HG03103 (cell line): ENCODE results near the gene GPRIN1.

ENCODE experiments used
- ATAC-seq: cut with Tn5 transposase; IDR thresholded peaks from one replicate; pipeline ENCODE4 v1.9.1; 2021; ENCODE audit warnings: low read depth; ENCODE audit not compliant: unreplicated experiment

Gene GPRIN1

DNA sequence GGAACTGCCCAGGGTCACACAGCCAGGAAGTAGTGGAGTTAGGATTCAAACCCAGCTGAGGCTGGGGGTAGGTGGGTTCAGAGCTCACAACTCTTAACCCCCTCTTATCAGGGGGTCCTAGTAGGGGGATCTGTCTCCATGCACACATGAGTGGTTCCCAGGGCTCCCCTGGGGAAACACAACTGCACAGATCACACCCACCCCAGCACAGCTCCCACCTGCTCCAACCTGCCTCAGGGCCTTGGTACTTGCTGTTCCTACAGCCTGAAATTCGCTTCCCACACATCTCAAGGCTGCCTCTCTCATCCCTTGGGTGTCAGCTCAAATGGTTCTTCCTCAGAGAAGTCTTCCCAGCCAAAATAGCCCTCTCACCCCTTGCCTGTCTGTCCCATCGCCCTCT is 15.6 kb upstream of the GPRIN1 start:
- ATAC-seq = no peak

DNA sequence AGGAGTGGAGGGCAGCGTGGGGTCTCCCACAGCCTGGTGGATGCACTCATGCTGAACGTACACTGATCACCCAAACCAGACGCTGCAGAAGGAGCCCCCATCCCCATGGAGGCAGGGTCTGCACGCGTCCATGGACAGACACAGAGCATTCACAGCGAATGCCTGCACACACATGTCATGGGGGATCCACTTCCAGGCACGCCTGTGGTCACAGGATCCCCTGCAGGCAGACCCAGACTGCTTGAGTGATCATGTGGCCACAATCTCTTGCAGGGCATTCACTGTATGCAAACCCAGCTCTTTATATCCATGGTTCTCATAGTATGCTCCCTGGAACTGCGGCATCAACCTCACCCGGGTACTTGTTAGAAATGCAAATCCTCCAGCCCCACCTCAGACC is 15.0 kb upstream of the GPRIN1 start:
- no peak for ATAC-seq

GRCh38 chr5:176624142-176624541 is 14.2 kb upstream of the GPRIN1 start:
- ATAC-seq = no peak

- ATAC-seq = no peak
These were observed 11.7 kb upstream of the GPRIN1 start for GRCh38 chr5:176621661-176622079.

- no peak for ATAC-seq
These were observed 10.5 kb upstream of the GPRIN1 start for GRCh38 chr5:176620333-176620981.

GRCh38 chr5:176619569-176620332 is 9.8 kb upstream of the GPRIN1 start:
- no peak for ATAC-seq

GRCh38 chr5:176619203-176619568 is 9.2 kb upstream of the GPRIN1 start:
- peak; percentile 82 for ATAC-seq

GRCh38 chr5:176618783-176619182 is 8.8 kb upstream of the GPRIN1 start:
- ATAC-seq = no peak

- no peak for ATAC-seq
These were observed 6.6 kb upstream of the GPRIN1 start for GRCh38 chr5:176616511-176616910.

- ATAC-seq = no peak
These were observed 5.0 kb upstream of the GPRIN1 start for GRCh38 chr5:176614805-176615478.

DNA sequence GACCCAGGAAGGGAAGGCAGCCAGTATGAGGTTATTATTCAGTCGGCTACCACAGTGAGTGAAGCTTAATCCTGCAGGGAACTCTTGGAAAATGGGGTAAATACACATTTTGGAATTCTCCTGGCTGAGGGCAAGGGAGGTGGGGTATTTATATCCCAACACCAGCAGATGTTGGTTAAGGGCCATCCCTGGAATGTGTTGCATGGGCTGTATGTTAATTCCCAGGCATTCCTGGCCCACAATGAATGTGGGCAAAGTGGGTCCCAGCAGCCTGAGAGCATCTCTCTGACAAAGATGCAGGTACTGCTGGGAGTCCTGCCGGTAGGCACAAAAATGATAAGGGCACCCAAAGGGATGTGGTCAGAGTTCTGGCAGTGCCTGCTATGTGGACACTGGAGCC is 2.9 kb upstream of the GPRIN1 start:
- no peak for ATAC-seq

DNA sequence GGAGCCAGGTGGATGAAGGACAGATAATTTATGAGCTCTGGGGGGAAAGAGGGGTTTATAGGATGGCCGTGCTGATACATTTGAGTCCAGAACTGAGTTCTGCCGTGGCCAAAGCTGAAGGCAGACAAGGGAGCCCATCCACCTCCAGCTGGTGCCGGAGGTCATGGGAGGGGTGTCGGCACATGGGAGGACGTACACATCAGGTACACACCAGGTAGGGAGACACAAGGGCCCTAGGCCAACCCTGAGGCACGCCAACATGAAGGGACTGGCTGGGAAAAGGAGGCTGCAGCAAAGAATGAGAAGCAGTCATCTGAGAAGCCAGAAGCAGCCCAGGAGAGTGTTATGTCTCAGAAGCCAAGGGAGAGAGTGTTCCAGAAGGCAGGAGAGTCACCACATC is 2.1 kb upstream of the GPRIN1 start:
- ATAC-seq = no peak

DNA sequence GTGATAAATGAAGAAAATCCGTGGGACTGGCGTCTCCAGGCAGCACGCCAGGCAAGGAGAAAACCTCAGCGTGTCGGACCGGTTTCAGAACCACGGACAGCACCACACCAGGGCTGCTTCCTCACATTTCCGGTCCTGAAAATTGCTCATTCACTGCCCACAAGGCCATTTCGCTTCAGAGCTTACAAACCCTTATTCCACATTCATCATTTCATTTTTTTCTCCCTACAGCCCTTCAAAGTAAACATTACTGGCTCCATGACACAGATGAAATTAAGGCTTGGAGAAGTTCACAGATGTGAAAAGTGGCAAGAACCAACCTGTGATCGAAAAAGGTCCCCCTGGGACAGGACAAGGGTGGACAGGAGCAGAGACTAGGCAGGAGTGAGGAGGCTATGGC is 1.5 kb upstream of the GPRIN1 start:
- no peak for ATAC-seq

DNA sequence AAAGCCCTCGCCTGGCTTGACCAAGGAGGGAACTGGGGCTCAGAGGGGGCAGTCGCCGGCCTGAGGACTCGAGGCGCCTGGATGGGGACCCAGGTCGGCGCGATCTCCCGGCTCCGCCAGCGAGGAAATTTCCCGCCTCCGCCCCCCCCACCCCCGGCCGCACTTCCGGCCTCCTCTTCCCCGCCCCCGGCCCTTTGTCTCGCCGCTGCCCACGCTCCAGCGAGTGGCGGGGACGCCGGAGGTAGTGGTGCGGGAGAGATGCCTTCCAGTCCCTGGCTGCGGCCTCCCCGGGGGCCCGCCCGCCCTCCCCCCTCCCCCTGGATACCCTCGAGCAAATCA is 448 bp upstream of the GPRIN1 start:
- no peak for ATAC-seq

DNA sequence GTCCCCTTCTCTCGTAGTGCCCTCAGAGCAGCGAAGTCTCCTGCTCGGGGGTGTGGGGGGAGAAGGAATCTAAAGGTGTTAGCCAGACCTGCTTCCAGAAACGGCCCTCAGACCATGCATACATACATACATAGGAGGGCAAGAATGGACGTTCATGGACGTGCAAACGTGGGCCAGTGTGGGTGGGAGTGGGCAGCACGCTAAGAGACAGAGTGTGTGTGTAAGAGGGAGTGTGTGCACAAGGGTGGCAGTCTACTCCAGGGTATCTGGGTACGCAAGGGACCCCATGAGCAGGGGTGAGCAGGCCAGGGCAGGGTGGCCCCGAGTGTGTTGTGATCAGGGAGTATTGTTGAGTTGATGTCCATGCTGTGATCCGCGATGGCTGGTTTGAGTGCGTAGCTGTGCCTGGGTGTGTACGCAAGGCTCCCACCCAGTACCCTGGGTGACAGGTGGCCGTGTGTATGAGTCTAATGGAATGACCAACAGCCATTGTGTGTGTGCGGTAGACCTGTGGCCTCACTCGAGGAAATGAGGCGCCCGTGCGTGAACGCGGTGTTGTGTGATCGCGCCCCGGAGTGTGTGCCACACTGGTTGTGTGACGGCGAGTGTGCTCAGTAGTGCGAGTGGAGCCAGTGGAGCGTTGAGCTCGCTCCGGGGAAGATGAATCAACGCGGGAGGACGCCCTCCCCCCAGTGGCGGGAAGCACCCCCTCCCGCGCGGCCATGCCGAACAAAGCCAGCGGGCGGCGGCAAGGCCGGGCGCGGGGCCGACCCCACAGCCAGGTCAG is 826 bp downstream of the GPRIN1 start:
- peak; percentile 30 for ATAC-seq

DNA sequence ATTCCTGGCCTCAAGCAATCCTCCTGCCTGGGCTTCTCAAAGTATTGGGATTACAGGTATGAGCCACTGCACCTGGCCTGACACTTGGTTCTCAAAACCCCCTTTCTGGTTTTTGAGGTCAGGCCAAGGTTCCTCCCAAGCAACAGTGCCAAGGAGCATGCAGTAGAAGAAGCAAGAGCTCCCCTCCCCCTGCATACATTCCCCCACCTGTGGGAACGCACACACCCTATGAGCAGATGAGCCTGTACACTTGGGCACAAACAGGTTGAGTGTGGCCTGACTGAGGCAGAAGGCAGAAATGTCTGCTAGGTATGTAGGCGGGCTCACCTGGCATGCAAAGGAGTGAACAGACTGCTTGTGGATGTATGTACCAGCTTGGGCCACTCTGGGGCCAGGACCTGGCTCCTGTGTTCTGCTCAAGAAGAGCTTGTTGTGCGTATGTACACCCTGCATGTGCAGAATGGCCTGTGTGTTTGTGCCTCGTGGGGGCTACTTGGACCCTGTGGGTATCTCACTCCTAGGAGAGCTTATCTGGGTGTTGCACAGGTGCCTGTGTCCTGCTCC is 1.7 kb downstream of the GPRIN1 start:
- ATAC-seq = no peak

GRCh38 chr5:176606875-176607274 is 3.1 kb downstream of the GPRIN1 start:
- no peak for ATAC-seq

- no peak for ATAC-seq
These were observed 3.9 kb downstream of the GPRIN1 start for GRCh38 chr5:176606032-176606431.

DNA sequence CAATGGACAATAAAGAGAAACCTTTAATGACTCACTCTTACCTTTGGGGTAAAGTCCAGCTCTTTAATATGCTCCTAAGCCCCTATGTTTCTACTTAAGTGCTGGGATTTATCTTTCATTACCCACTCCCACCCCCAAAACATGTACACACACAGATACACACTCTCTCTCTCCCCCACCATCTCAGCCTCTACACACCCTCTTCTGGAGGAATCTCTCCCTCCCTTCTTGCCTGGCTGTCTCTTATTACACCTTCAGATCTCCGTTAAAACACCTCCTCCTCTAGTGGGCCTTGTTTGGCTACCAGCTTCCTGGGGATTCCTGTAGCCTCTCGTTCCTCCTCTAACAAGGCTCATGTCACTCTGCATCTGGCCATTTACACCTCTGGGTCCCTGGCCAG is 6.9 kb downstream of the GPRIN1 start:
- no peak for ATAC-seq

DNA sequence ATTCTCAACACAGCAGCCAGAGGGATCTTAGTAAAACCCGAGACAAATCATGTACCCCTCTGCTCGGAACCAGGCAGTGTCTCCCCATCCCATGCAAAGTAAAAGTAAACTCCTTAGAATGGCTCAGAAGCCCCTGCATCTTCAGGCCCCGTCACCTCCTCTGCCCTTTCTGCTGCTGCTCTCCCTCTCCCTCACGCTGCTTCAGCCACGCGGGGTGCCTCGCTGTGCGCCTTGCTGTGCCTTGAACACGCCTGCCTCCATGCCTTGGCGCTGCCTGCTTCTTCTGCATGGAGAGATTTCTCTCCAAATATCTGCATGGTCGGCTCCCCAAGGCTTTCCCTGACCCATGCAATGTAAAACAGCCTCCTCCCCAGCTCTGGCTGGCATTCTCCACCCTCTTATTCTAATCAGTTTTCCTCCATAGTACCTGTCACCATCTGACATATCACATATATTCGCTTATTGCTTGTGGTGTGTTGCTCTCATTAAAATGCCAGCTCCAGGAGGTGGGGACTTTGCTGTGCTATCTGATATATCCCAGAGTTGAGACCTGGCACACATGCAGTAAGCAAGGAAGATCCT is 8.0 kb downstream of the GPRIN1 start:
- no peak for ATAC-seq
